OCI-LY7 (cell line): ENCODE data around the gene ILKAP.

ENCODE experiments used
- CTCF ChIP-seq: fragments of 200-600 bp; sonication (generic); conservative IDR thresholded peaks from 2 replicates; pipeline ENCODE4 v1.5.1; 2014; ENCODE audit warnings: mild to moderate bottlenecking, antibody characterized with exemption, low read length, moderate library complexity, mixed read lengths
- EZH2phosphoT487 ChIP-seq: fragments of 200-600 bp; sonication (generic); IDR thresholded peaks from 2 replicates; pipeline ENCODE4 v1.6.1; 2018; ENCODE audit warnings: low read depth, borderline replicate concordance, mild to moderate bottlenecking, mixed run types, antibody characterized with exemption, low read length, moderate library complexity, mixed read lengths

- no peak for TF ChIP-seq CTCF
- no peak for TF ChIP-seq EZH2phosphoT487
Observed at GRCh38 chr2:238202326-238203093, 985 bp downstream of the ILKAP start.
